AG04449 (cell line): ENCODE results near the gene ARHGAP10.

Source experiments
- CTCF ChIA-PET: fragments of 350-600 bp; formaldehyde crosslinking; extraction: SDS; loops from one replicate; lab custom pipeline; 2021; ENCODE audit warnings: antibody characterized with exemption; lab: Yijun Ruan, JAX
- POLR2A ChIA-PET: fragments of 400-600, 350-600 bp; formaldehyde crosslinking; extraction: SDS; loops from one replicate; lab custom pipeline; 2020; ENCODE audit warnings: antibody characterized with exemption, inconsistent platforms; lab: Yijun Ruan, JAX
- DNase-seq: peaks from one replicate; pipeline ENCODE4 v3.0.0-alpha.2; 2010; ENCODE audit warnings: low read depth, low spot score
- H3K4me3 ChIP-seq: 2 replicates; pipeline ENCODE4 v1.5.1; 2011; ENCODE audit warnings: low read depth, mild to moderate bottlenecking, control low read depth, low read length
- TF ChIP-seq, protein P1 (sequence below): IDR thresholded peaks from one replicate; pipeline ENCODE4 v1.5.1; 2011; ENCODE audit warnings: mild to moderate bottlenecking, moderate library complexity, low read length, control low read depth, inconsistent platforms; ENCODE audit not compliant: insufficient read depth; ENCODE audit errors: missing control alignments

The ARHGAP10 gene

GRCh38 chr4:148030193-148030873 lies 298.4 kb downstream of the ARHGAP10 start:
- ChIA-PET POLR2A (interaction anchor here (0.7 kb wide), 1 partner anchor 171 kb away, joined by 3 read pairs; no protein-coding TSS in a partner anchor), CTCF (interaction anchor here (0.7 kb wide), 1 partner anchor 25 kb away, joined by 3 read pairs; no protein-coding TSS in a partner anchor)
- H3K4me3 ChIP-seq, result no peak overlapping the region
- TF ChIP-seq, protein P1, sequence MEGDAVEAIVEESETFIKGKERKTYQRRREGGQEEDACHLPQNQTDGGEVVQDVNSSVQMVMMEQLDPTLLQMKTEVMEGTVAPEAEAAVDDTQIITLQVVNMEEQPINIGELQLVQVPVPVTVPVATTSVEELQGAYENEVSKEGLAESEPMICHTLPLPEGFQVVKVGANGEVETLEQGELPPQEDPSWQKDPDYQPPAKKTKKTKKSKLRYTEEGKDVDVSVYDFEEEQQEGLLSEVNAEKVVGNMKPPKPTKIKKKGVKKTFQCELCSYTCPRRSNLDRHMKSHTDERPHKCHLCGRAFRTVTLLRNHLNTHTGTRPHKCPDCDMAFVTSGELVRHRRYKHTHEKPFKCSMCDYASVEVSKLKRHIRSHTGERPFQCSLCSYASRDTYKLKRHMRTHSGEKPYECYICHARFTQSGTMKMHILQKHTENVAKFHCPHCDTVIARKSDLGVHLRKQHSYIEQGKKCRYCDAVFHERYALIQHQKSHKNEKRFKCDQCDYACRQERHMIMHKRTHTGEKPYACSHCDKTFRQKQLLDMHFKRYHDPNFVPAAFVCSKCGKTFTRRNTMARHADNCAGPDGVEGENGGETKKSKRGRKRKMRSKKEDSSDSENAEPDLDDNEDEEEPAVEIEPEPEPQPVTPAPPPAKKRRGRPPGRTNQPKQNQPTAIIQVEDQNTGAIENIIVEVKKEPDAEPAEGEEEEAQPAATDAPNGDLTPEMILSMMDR, result no peak
- DNase-seq, result peak; percentile 17

DNA sequence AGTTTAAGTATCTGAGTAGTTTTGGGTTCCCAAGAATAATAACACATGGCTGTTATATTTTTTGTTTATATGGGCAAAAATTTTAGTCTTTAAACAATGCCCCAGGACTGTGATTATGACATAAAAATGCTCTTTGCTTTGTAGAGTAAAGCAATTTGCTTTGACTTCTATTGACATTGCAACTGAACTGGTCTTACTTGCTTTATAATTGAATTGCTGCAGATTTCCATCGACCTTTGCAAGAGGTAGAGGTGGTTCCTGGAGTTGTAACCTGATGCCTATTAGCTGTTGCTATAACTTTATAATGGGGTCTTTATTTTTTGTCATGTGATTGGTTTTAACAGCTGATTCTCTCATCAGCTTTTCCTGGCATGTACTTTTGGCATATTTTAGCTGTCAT lies 302.9 kb downstream of the ARHGAP10 start:
- ChIA-PET CTCF (interaction anchor here (0.9 to 1.2 kb wide), 2 partner anchors 10 to 30 kb away, joined by 3 read pairs; no protein-coding TSS in a partner anchor), POLR2A (no interaction called here)
- TF ChIP-seq, protein P1, result no peak
- no peak overlapping the region for H3K4me3 ChIP-seq
- DNase-seq, result no peak

- DNase-seq, result no peak
- CTCF ChIA-PET, result interaction anchor here (0.9 to 2.0 kb wide), 3 partner anchors 11 to 18 kb away, joined by 3 to 6 read pairs (median 3); no protein-coding TSS in a partner anchor
- POLR2A ChIA-PET, result no interaction called here
- H3K4me3 ChIP-seq, result no peak overlapping the region
- TF ChIP-seq, protein P1, result no peak
Observed at GRCh38 chr4:148041606-148042329, 309.9 kb downstream of the ARHGAP10 start.

DNA sequence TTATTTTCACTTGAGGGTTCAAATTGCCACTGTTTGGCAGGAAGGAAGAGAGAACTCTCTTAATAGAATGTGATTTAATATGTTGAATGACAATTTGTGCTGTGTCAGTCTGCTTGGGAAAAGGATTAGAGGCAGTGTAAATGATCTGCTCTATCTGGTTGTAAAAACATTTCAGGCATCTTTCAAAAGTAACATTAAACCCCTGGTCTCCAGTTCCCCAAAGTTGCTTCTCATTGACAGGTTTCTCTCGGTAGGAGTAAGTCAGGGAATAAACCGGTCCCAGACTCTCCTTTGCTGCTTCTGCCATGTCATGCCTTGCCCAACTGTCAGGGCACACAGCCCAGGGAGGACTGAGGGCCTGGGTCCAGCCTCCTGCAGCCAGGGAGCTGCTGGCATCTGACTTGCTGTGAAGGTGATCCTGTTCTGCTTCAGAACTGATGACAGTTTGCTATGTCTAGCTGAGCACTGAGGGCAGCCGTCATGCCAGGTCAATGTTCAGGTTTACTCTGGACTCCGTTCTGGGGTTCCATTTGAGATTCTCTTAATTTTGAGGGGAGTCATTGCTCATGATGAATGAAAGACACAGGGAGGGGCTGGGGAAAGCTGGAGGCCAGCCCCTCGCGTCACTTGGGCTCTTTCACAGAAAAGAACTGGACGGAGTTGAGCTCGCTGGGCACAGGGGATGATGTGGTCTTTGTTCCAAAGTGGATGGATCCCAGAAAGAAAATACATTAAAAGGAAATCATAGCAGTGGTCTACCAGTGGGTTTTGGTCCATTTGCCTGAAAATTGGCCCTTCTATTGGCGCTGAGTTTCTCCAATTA lies 312.4 kb downstream of the ARHGAP10 start:
- no peak overlapping the region for H3K4me3 ChIP-seq
- ChIA-PET CTCF (interaction anchor here (1.1 to 1.9 kb wide), 2 partner anchors 9 to 10 kb away, joined by 3 to 6 read pairs; no protein-coding TSS in a partner anchor), POLR2A (no interaction called here)
- TF ChIP-seq, protein P1, result no peak
- DNase-seq, result no peak

DNA sequence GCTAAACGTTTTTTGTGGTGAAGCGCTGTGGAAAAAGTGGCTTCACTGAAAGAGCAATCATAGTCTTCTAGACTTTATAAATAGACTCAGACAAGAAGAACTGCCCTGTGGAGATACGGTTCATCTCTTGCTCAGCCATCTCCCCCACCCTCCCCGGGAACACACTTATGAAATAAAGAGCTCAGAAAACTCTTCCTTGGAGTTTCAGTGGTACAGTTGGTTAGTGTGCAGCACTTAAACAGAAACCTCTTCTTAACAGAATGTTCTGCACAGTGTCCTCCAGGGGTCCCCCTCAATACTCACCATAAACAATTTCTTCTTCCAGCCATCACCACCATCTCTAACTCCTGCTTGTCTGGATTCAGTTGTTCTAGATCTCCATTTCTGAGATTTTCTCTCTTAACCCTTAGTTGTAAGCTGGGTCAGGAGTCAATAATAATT lies 313.0 kb downstream of the ARHGAP10 start:
- no peak overlapping the region for H3K4me3 ChIP-seq
- CTCF ChIA-PET, result interaction anchor here (0.6 to 1.9 kb wide), 3 partner anchors 9 to 63 kb away, joined by 3 to 6 read pairs (median 3); no protein-coding TSS in a partner anchor
- TF ChIP-seq, protein P1, result no peak
- DNase-seq, result no peak
- POLR2A ChIA-PET, result no interaction called here
